CD4-positive, alpha-beta T cell treated with Interleukin-15 for 1 hour (primary cell): ENCODE results near the gene CSN1S1.

Experiments
- DNase-seq: peaks from one replicate; pipeline ENCODE4 v3.0.0-alpha.2; 2020

The CSN1S1 gene

GRCh38 chr4:69995526-69996016 is 64.7 kb downstream of the CSN1S1 start, which contains the start of gene STATH:
STATH (plus strand) TSS chr4:69995966; CDS start chr4:69998438, 2,472 bp downstream.
- no peak for DNase-seq
